Activated CD8-positive, alpha-beta T cell treated with anti-CD3 and anti-CD28 coated beads for 36 hours (primary cell): ENCODE data around the gene MRPS35. TPM values are rescaled to one million over a fixed set of nuclear protein-coding genes. Genes with fewer than 3 reads are reported as not detected.

Experiments
- ATAC-seq: fragments of 200-7000 bp; cut with Tn5 transposase; one replicate; pipeline ENCODE4 v1.10.0; 2021; ENCODE audit warnings: mild to moderate bottlenecking, moderate library complexity
- CTCF ChIA-PET: fragments of 350-600 bp; sonication (Branson Sonifier 250); formaldehyde crosslinking; loops from one replicate; lab custom pipeline; 2021; ENCODE audit warnings: antibody characterized with exemption; lab: Charles Lee
- POLR2A ChIA-PET: fragments of 350-600 bp; sonication (Branson Sonifier 250); formaldehyde crosslinking; loops from one replicate; lab custom pipeline; 2021; ENCODE audit warnings: antibody characterized with exemption; lab: Charles Lee
- DNase-seq: peaks from one replicate; pipeline ENCODE4 v3.0.0-alpha.2; 2020
- H3K27ac Mint-ChIP-seq: one replicate; pipeline ENCODE4 v1.8.0; 2021; ENCODE audit warnings: mild to moderate bottlenecking, mixed read lengths
- H3K27me3 Mint-ChIP-seq: one replicate; pipeline ENCODE4 v1.8.0; 2021; ENCODE audit warnings: mixed read lengths
- H3K36me3 Mint-ChIP-seq: one replicate; pipeline ENCODE4 v1.8.0; 2021; ENCODE audit warnings: low read depth, mixed read lengths
- H3K4me1 Mint-ChIP-seq: one replicate; pipeline ENCODE4 v1.8.0; 2021; ENCODE audit warnings: low read depth, mixed read lengths
- H3K4me3 Mint-ChIP-seq: one replicate; pipeline ENCODE4 v1.8.0; 2021; ENCODE audit warnings: mild to moderate bottlenecking, moderate library complexity, mixed read lengths
- H3K9me3 Mint-ChIP-seq: one replicate; pipeline ENCODE4 v1.8.0; 2021; ENCODE audit warnings: mixed read lengths
- intact Hi-C: fragments of 100-400 bp; cut with micrococcal nuclease; formaldehyde crosslinking; loops from one replicate; pipeline ENCODE4 v1.10.0; 2022
- total RNA-seq, 2 experiments: library from RNA; stranded (reverse); gene quantifications; one replicate each; pipeline ENCODE4 v1.2.3, GENCODE V29; 2021
- TF ChIP-seq, protein P1 (sequence below): fragments of 200-600 bp; IDR thresholded peaks from one replicate; pipeline ENCODE4 v1.8.0; 2022; ENCODE audit warnings: antibody characterized with exemption, mild to moderate bottlenecking

MRPS35 gene
- total RNA-seq, 2 experiments from 2014 or later: 56.4 to 60.5 TPM

- H3K27me3 Mint-ChIP-seq: no peaks in the 10 kb centered on the region
- no peaks in the 10 kb centered on the region for H3K4me1 Mint-ChIP-seq
- no peak for DNase-seq
- ATAC-seq: no peak
- intact Hi-C loops: no loop called here
- H3K4me3 Mint-ChIP-seq: no peak overlapping the region
- POLR2A ChIA-PET: no interaction called here
- CTCF ChIA-PET: interaction anchor here (1.0 to 3.2 kb wide), 2 partner anchors 32 to 251 kb away, joined by 4 to 8 read pairs; no protein-coding TSS in a partner anchor
- H3K27ac Mint-ChIP-seq: no peak overlapping the region
- no peaks in the 10 kb centered on the region for H3K9me3 Mint-ChIP-seq
- TF ChIP-seq, protein P1, sequence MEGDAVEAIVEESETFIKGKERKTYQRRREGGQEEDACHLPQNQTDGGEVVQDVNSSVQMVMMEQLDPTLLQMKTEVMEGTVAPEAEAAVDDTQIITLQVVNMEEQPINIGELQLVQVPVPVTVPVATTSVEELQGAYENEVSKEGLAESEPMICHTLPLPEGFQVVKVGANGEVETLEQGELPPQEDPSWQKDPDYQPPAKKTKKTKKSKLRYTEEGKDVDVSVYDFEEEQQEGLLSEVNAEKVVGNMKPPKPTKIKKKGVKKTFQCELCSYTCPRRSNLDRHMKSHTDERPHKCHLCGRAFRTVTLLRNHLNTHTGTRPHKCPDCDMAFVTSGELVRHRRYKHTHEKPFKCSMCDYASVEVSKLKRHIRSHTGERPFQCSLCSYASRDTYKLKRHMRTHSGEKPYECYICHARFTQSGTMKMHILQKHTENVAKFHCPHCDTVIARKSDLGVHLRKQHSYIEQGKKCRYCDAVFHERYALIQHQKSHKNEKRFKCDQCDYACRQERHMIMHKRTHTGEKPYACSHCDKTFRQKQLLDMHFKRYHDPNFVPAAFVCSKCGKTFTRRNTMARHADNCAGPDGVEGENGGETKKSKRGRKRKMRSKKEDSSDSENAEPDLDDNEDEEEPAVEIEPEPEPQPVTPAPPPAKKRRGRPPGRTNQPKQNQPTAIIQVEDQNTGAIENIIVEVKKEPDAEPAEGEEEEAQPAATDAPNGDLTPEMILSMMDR: no peak
- H3K36me3 Mint-ChIP-seq: peaks cover 2% of the 10 kb centered on the region
Measured at GRCh38 chr12:27685274-27685673, 25.4 kb upstream of the MRPS35 start.

DNA sequence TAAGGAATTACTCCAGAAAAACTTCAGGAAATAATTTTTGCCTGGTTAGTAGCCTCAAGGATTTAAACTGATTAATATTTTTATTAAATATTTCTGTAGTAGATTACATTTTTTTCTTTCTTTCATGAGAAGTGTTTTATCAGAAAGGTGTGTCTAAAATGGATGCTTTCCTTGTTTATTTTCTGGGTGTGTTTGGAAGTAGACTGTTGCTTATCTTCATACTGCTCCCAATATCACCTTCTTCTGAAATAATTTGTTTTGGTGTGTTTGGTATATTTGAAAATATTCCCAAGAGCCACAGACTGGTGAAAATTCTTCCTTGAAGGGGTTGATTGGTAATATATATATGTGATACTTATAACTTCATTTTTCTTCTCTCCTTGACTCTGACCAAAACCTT lies 24.5 kb upstream of the MRPS35 start:
- Mint-ChIP-seq H3K27me3 (no peaks in the 10 kb centered on the region), H3K4me3 (no peak overlapping the region), H3K27ac (no peak overlapping the region), H3K36me3 (peaks cover 2% of the 10 kb centered on the region), H3K4me1 (no peaks in the 10 kb centered on the region), H3K9me3 (no peaks in the 10 kb centered on the region)
- ATAC-seq: no peak
- TF ChIP-seq, protein P1: no peak
- intact Hi-C loops: no loop called here
- CTCF ChIA-PET: no interaction called here
- POLR2A ChIA-PET: no interaction called here
- DNase-seq: no peak

DNA sequence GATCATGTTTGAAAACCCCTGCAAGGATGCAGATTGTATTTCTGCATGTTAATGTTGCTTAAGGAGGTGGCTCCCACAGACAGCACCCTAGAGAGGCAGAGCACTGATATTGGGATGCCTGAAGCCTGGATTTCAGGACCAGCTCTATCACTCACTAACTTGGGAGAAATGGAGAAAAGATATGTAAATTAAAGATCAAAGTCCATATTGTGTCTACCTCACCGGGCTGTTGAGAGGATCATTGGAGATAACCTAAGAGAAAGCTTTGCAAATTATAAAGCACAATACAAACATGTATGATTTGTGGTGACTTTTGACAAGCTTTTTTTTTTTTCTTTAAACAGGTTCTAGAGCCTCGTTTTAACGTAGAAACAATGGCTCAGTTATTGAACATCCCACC lies 22.0 kb upstream of the MRPS35 start:
- intact Hi-C loops: no loop called here
- no peak for ATAC-seq
- TF ChIP-seq, protein P1: no peak
- no peaks in the 10 kb centered on the region for H3K4me1 Mint-ChIP-seq
- POLR2A ChIA-PET: interaction anchor here (1.3 kb wide), 1 partner anchor 11 kb away, joined by 5 read pairs; no protein-coding TSS in a partner anchor
- no peak overlapping the region for H3K4me3 Mint-ChIP-seq
- H3K27me3 Mint-ChIP-seq: no peaks in the 10 kb centered on the region
- no peaks in the 10 kb centered on the region for H3K9me3 Mint-ChIP-seq
- CTCF ChIA-PET: interaction anchor here (1.0 to 1.5 kb wide), 4 partner anchors 14 to 36 kb away, joined by 3 to 5 read pairs (median 4); no protein-coding TSS in a partner anchor
- no peak overlapping the region for H3K27ac Mint-ChIP-seq
- DNase-seq: no peak
- peaks cover 2% of the 10 kb centered on the region for H3K36me3 Mint-ChIP-seq

DNA sequence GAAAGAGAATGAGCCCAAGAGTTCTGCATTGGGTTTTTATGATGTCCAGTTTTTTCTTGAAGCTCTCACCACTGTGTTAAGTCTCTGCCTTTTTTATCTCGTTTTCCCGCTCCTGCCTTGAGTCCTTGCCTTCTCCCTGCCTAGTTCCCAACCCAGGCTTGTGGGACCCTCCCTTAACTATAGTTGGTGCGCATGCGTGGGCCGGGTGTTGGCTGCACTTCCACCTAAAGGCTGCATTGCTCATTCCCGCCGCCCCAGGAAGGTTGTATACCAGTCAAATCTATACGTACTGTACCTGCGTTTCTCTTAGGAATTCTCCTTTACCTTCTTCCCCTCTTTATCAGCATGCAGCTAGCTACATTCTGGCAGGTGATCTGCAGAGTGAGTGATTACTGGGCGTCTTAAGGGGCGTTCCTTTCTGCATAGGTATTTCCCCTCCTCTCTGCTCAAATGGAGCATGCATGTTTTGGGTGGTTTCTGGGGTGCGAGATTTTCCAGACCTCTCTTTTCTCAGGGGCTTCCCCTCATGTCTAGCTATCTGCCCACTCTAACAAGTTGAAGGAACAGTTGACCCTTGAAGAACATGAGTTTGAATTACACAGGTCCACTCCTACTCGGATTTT lies 21.0 kb upstream of the MRPS35 start:
- ATAC-seq: no peak

DNA sequence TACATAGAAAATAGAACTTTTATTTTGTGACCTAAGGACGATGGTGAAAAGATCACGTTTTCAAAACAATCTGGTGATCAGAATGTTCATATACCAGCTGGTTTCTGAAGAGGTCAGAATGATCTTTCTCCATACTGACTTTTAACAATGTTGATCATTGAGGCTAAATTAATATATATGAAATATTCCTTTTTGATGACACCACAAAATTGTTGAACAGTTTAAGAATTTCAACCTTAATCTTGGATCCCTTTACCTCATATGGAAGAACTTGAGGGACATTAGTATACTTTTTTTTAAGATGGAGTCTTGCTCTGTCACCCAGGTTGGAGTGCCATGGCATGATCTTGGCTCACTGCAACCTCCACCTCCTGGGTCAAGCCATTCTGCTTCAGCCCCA lies 17.2 kb upstream of the MRPS35 start:
- Mint-ChIP-seq H3K4me1 (no peaks in the 10 kb centered on the region), H3K27ac (no peak overlapping the region), H3K4me3 (no peak overlapping the region), H3K9me3 (no peaks in the 10 kb centered on the region), H3K27me3 (no peaks in the 10 kb centered on the region), H3K36me3 (peaks cover 2% of the 10 kb centered on the region)
- intact Hi-C loops: no loop called here
- CTCF ChIA-PET: no interaction called here
- ATAC-seq (no peak), DNase-seq (no peak)
- POLR2A ChIA-PET: no interaction called here
- TF ChIP-seq, protein P1: no peak

More for the DNA sequence above, 21.0 kb upstream of the MRPS35 start:
- DNase-seq: no peak
- POLR2A ChIA-PET: interaction anchor here (1.3 kb wide), 1 partner anchor 12 kb away, joined by 5 read pairs; no protein-coding TSS in a partner anchor
- Mint-ChIP-seq H3K27ac (no peak overlapping the region), H3K4me1 (no peaks in the 10 kb centered on the region), H3K36me3 (peaks cover 2% of the 10 kb centered on the region), H3K4me3 (no peak overlapping the region), H3K27me3 (no peaks in the 10 kb centered on the region), H3K9me3 (no peaks in the 10 kb centered on the region)
- intact Hi-C loops: no loop called here
- CTCF ChIA-PET: interaction anchor here (1.2 to 1.5 kb wide), 2 partner anchors 14 kb away, joined by 3 to 4 read pairs; no protein-coding TSS in a partner anchor
- TF ChIP-seq, protein P1: no peak
